HG03025 (cell line): Measurements from ENCODE around the gene TMC7.
"Not testable (repeated sequence)": the region's sequence is repeated elsewhere in the genome, so short reads cannot be mapped to it uniquely, and the experiment has no call there.

ENCODE experiments used
- ATAC-seq: cut with Tn5 transposase; IDR thresholded peaks from one replicate; pipeline ENCODE4 v1.9.1; 2021; ENCODE audit warnings: mild to moderate bottlenecking, moderate library complexity; ENCODE audit not compliant: unreplicated experiment, low FRiP score

Gene TMC7

GRCh38 chr16:18983565-18984434 is at the start of gene TMC7:
TMC7 (plus strand) TSS chr16:18983934; CDS start chr16:18984064, 130 bp downstream.
- no peak for ATAC-seq

DNA sequence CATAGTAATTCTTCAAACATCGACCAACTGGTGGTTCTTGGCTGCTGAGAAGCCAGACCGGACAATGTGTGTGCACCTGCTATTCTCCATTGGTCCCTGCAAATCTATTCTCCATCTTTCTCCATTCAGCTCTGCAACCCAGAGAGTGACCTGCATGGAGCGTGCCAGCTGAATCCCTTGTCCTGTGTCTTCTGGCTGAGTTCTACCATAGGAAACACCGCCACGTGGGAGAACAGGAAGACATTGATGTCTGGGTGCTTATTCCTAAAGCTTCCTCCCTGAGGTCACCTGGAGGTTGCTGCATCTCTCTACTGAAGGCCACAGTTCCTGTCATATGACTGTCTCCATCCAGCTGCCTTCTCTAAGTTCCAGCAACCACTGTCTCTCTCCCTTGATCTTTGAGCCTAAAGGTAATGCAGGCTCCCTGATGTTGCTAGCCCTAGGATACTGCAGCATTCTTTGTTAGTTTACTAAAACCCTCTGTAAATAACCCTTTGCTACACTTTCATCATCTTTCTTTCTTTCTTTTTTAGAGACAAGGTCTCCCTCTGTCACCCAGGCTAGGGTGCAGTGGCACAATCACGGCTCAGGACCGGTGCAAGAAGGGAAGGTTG is 46.9 kb upstream of the TMC7 start:
- ATAC-seq: no peak

DNA sequence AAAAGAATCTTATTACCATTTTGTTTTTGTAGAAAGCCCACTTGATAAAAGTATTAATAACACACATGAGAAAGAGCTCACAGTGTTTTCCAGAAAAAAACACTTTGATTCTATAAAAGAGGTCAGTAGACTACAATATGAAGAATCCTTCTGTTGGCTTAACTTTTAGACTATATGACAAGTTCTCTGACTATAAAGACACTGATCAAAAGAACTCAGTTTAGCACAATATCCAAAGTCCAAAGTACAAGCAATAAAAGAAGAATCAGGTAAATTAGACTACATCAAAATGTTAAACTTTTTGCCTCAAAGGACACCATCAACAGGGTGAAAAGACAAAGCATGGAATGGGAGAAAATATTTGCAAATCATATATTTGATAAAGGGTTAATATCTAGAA is 46.3 kb upstream of the TMC7 start:
- no peak for ATAC-seq

GRCh38 chr16:18938986-18939385 is 44.7 kb upstream of the TMC7 start:
- ATAC-seq: no peak

- no peak for ATAC-seq
Observed at GRCh38 chr16:18941471-18941870, 42.3 kb upstream of the TMC7 start.

DNA sequence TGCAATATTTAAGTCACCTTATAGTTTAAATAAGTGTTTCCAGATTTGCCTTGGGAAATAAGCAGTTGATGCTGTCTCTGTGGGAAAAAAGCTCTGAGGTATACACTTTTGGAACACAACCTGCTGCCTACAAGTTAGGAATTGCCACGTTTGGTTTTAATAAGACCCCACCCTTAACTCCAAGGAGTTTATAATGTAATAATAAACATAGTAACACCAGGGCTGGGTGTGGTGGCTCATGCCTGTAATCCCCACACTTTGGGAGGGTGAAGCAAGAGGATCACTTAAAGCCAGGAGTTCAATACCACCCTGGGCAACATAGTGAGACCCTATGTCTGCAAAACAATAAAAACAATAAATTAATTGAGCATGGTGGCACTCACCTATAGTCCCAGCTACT is 41.7 kb upstream of the TMC7 start:
- ATAC-seq: no peak

DNA sequence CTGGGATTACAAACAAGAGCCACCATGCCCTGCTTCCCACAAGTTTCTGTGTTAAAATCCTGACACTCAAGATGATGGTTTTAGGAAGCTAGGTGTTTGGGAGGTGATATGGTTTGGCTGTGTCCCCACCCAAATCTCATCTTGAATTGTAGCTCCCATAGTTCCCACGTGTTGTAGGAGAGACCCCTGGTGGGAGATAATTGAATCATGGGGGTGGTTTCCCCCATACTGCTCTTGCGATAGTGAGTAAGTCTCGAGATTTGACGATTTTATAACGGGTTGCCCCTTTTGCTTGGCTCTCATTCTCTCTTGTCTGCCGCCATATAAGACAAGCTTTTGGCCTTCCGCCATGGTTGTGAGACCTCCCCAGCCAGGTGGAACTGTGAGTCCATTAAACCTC is 40.3 kb upstream of the TMC7 start:
- no peak for ATAC-seq

GRCh38 chr16:18945233-18945632 is 38.5 kb upstream of the TMC7 start:
- ATAC-seq: no peak

DNA sequence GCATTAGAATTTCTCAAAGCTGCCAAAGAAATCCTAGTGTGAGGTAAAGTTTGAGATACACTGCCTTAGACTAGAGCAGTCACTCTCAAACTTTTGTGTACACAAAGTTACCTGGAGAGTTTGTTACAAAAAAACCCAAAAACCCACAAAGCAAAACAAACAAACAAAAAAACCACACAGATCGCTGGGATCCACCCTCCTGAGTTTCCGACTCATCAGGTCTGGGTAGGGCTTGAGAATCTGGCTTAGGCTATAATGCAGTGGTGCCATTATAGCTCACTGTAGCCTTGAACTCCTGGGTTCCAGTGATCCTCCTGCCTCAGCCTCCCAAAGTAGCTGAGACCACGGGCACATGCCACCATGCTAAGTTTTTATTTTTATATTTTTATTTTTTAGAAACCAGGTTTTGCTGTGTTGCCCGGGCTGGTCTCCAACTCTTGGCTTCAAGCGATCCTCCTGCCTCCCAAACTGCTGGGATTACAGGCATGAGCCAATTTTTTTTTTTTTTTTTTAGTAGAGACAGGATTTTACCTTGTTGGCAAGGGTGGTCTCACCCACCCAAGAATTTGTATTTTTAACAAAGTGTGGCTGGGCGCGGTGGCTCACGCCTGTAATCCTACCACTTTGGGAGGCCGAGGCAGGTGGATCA is 35.2 kb upstream of the TMC7 start:
- ATAC-seq: no peak

- ATAC-seq: no peak
Observed at GRCh38 chr16:18950469-18951185, 33.1 kb upstream of the TMC7 start.

DNA sequence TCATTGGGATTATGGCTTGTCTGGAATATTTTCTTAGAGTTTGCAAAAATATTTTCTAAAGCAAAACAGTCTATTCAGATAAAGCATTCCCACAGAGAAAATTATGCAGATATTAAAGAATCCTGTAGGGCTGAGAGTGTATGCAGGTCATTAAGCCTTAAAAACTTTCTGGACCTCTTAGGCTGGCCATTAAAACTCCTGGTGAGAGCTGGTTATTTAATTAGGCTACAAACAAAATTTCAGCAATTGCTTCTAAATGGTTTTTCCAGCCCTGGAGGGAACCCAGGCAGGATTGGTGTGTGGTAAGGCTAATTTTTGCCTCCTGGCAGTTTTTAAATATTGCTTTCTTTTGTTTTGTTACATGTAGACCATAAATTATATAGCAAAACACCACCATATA is 30.2 kb upstream of the TMC7 start:
- ATAC-seq: no peak

GRCh38 chr16:18955874-18956580 is 27.7 kb upstream of the TMC7 start:
- not testable (repeated sequence) for ATAC-seq

GRCh38 chr16:18956658-18957241 is 27.0 kb upstream of the TMC7 start:
- not testable (repeated sequence) for ATAC-seq

DNA sequence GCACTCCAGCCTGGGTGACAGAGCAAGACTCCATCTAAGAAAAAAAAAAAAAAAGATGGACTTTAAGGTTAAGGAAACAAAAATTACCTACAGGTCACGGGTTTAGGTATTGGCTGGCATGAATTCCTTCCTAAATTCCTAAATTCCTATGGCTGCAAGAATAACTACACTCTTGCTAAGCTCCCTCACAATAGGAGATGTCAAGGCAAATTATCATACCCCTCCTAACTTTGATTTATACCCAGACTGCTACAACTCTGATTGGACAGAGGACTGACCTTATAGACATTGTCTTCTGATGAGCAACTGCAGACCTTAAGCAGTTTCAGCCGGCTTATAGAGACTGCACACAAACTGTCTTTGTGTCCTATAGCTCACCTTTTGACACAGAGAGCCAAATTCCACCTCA is 25.1 kb upstream of the TMC7 start:
- ATAC-seq: no peak

DNA sequence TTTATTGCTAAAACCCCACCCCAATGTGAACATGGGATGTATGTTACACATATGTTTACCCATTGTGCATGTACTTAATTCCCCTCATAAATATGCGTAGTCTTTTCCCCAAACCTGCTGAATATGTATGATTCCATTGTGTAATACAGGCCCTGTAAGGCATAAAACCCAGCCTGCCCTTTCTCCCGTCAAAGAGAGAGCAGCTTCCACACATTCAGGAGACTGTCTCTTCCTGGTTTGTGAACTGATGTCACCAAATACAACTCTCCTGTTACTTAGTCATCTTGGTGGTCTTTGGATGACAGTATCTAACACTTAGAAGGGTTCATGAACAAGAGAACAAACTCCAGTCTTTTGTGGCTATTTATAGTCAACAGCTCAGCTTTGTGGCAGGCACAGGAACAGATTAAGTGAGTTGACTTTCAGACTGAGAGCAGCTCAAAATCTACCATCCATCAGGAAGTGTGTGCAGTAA is 24.7 kb upstream of the TMC7 start:
- ATAC-seq: no peak

- ATAC-seq: no peak
Observed at GRCh38 chr16:18965555-18965954, 18.2 kb upstream of the TMC7 start.

DNA sequence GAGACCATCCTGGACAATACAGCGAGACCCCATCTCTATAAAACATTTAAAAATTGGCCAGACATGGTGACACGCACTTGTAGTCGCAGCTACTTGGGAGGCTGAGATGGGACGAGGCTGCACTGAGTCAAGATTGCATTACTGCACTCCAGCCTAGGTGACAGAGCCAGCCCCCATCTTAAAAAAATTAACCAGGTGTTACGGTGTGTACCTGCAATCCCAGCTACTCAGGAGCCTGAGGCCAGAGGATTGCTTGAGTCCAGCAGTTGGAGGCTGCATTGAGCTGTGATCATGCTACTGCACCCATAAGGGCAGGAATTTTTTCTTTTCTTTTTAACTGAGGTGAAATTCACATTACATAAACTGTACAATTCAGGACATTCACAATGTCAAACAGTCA is 16.9 kb upstream of the TMC7 start:
- no peak for ATAC-seq

- ATAC-seq: no peak
Observed at GRCh38 chr16:18969050-18969854, 14.5 kb upstream of the TMC7 start.

- no peak for ATAC-seq
Observed at GRCh38 chr16:18969855-18970240, 13.9 kb upstream of the TMC7 start.
